IMR-90 (cell line): Measurements from ENCODE around the gene KCNQ1. TPM values are rescaled to one million over a fixed set of nuclear protein-coding genes. Genes with fewer than 3 reads are reported as not detected.

ENCODE experiments used
- ATAC-seq: fragments of 200-7000 bp; cut with Tn5 transposase; 2 replicates; pipeline ENCODE4 v1.9.1; 2020; ENCODE audit warnings: low read depth, mild to moderate bottlenecking, moderate library complexity
- BruUV-seq: library from RNA; stranded (reverse); fragments of 400-500 nt; replicated peaks from 2 replicates; lab custom pipeline; 2021; lab: Mats Ljungman, UMichigan
- CTCF ChIA-PET: fragments of 300-600 bp; formaldehyde crosslinking; extraction: SDS; loops from one replicate; lab custom pipeline; 2021; ENCODE audit warnings: antibody characterized with exemption; lab: Yijun Ruan, JAX
- POLR2A ChIA-PET: fragments of 300-600 bp; sonication (Branson Sonifier 250); formaldehyde crosslinking; loops from one replicate; lab custom pipeline; 2022; ENCODE audit warnings: antibody characterized with exemption; ENCODE audit not compliant: unreplicated experiment; lab: Charles Lee
- DNase-seq: peaks from one replicate; pipeline ENCODE4 v3.0.0; 2013
- H2AFZ ChIP-seq: replicated peaks from 2 replicates; pipeline ENCODE3; 2013; ENCODE audit warnings: low read length, mild to moderate bottlenecking; ENCODE audit not compliant: poor library complexity
- H2AK5ac ChIP-seq: 2 replicates; pipeline ENCODE4 v1.6.1; 2013; ENCODE audit warnings: low read depth, low read length, inconsistent platforms
- H2AK9ac ChIP-seq: replicated peaks from 2 replicates; pipeline ENCODE3; 2013; ENCODE audit warnings: mild to moderate bottlenecking, low read depth, low read length, moderate library complexity; ENCODE audit not compliant: poor library complexity
- H2BK120ac ChIP-seq: 2 replicates; pipeline ENCODE4 v1.6.1; 2013; ENCODE audit warnings: low read depth, low read length, inconsistent platforms
- H2BK15ac ChIP-seq: 3 replicates; pipeline ENCODE4 v1.6.1; 2013; ENCODE audit warnings: low read depth, low read length, inconsistent platforms
- H2BK20ac ChIP-seq: 2 replicates; pipeline ENCODE4 v1.6.1; 2013; ENCODE audit warnings: low read depth, mild to moderate bottlenecking, inconsistent platforms, low read length, moderate library complexity
- H2BK5ac ChIP-seq: 2 replicates; pipeline ENCODE4 v1.6.1; 2013; ENCODE audit warnings: mild to moderate bottlenecking, low read depth, low read length, inconsistent platforms; ENCODE audit not compliant: poor library complexity, severe bottlenecking
- H3K14ac ChIP-seq: replicated peaks from 2 replicates; pipeline ENCODE4 v1.6.1; 2013; ENCODE audit warnings: low read depth, low read length, inconsistent platforms
- H3K18ac ChIP-seq: 2 replicates; pipeline ENCODE4 v1.6.1; 2013; ENCODE audit warnings: low read depth, low read length, control low read depth
- H3K23ac ChIP-seq: 2 replicates; pipeline ENCODE4 v1.6.1; 2013; ENCODE audit warnings: low read depth, low read length, inconsistent platforms
- H3K27ac ChIP-seq: 2 replicates; pipeline ENCODE4 v1.5.1; 2013; ENCODE audit warnings: mild to moderate bottlenecking, control low read depth, low read length; ENCODE audit not compliant: insufficient read depth
- H3K27me3 ChIP-seq: 2 replicates; pipeline ENCODE4 v1.6.1; 2013; ENCODE audit warnings: low read length; ENCODE audit not compliant: control insufficient read depth, insufficient read depth
- H3K36me3 ChIP-seq: 2 replicates; pipeline ENCODE4 v1.6.1; 2013; ENCODE audit warnings: low read length, mixed read lengths; ENCODE audit not compliant: control insufficient read depth, insufficient read depth
- H3K4ac ChIP-seq: 2 replicates; pipeline ENCODE4 v1.6.1; 2013; ENCODE audit warnings: low read depth, low read length, inconsistent platforms
- H3K4me1 ChIP-seq: 2 replicates; pipeline ENCODE4 v1.6.1; 2013; ENCODE audit warnings: low read length, mixed read lengths; ENCODE audit not compliant: control insufficient read depth, insufficient read depth
- H3K4me2 ChIP-seq: 2 replicates; pipeline ENCODE4 v1.6.1; 2013; ENCODE audit warnings: low read depth, mild to moderate bottlenecking, control low read depth, low read length, moderate library complexity
- H3K4me3 ChIP-seq: 2 replicates; pipeline ENCODE4 v1.5.1; 2013; ENCODE audit warnings: low read depth, mild to moderate bottlenecking, control low read depth, low read length, moderate library complexity; ENCODE audit not compliant: insufficient read depth
- H3K56ac ChIP-seq: 2 replicates; pipeline ENCODE4 v1.6.1; 2013; ENCODE audit warnings: low read length, inconsistent platforms; ENCODE audit not compliant: insufficient read depth; ENCODE audit errors: extremely low read depth
- H3K79me1 ChIP-seq, 2 experiments: 2 replicates each; pipeline ENCODE4 v1.6.1; 2013; ENCODE audit warnings: low read length in 2 of 2, inconsistent platforms in 1 of 2, low read depth in 1 of 2
- H3K9ac ChIP-seq: 2 replicates; pipeline ENCODE4 v1.6.1; 2013; ENCODE audit warnings: low read depth, low read length, control low read depth
- H3K9me1 ChIP-seq: 2 replicates; pipeline ENCODE4 v1.6.1; 2013; ENCODE audit warnings: low read length, inconsistent platforms; ENCODE audit not compliant: insufficient read depth
- H3K9me3 ChIP-seq: 2 replicates; pipeline ENCODE4 v1.6.1; 2013; ENCODE audit warnings: low read length; ENCODE audit not compliant: control insufficient read depth, insufficient read depth
- H4K20me1 ChIP-seq: 2 replicates; pipeline ENCODE4 v1.6.1; 2013; ENCODE audit warnings: low read length, inconsistent platforms; ENCODE audit not compliant: insufficient read depth
- H4K5ac ChIP-seq: 2 replicates; pipeline ENCODE4 v1.6.1; 2013; ENCODE audit warnings: mild to moderate bottlenecking, low read depth, low read length, control low read depth
- H4K8ac ChIP-seq, 2 experiments: 2 replicates each; pipeline ENCODE4 v1.6.1; 2013; ENCODE audit warnings: low read depth in 2 of 2, low read length in 2 of 2, control low read depth in 1 of 2, inconsistent platforms in 1 of 2
- H4K91ac ChIP-seq: 2 replicates; pipeline ENCODE4 v1.6.1; 2013; ENCODE audit warnings: low read depth, low read length, inconsistent platforms; ENCODE audit not compliant: insufficient read depth
- BHLHE40 ChIP-seq: fragments of 150-350 bp; IDR thresholded peaks from 2 replicates; pipeline ENCODE4 v1.6.1; 2016; ENCODE audit warnings: mild to moderate bottlenecking, low read depth, low read length
- CEBPB ChIP-seq: IDR thresholded peaks from 2 replicates; pipeline ENCODE4 v1.6.1; 2012; ENCODE audit warnings: low read depth, low read length, improper control_type of control experiment
- CHD1 ChIP-seq: IDR thresholded peaks from 2 replicates; pipeline ENCODE4 v1.6.1; 2012; ENCODE audit warnings: low read depth, low read length, improper control_type of control experiment
- FOS ChIP-seq: fragments of 150-350 bp; IDR thresholded peaks from 2 replicates; pipeline ENCODE4 v1.6.1; 2016; ENCODE audit warnings: low read depth, low read length
- NFE2L2 ChIP-seq: fragments of 150-350 bp; IDR thresholded peaks from 2 replicates; pipeline ENCODE4 v1.6.1; 2016; ENCODE audit warnings: low read depth, mild to moderate bottlenecking, low read length
- POLR2A ChIP-seq: IDR thresholded peaks from 2 replicates; pipeline ENCODE4 v1.6.1; 2012; ENCODE audit warnings: mild to moderate bottlenecking, low read depth, low read length
- RCOR1 ChIP-seq: IDR thresholded peaks from 2 replicates; pipeline ENCODE4 v1.6.1; 2012; ENCODE audit warnings: mild to moderate bottlenecking, low read length, improper control_type of control experiment; ENCODE audit not compliant: insufficient replicate concordance
- RFX5 ChIP-seq: IDR thresholded peaks from 2 replicates; pipeline ENCODE4 v1.8.0; 2012; ENCODE audit warnings: low read depth, mild to moderate bottlenecking, low read length, moderate library complexity
- WGBS, 2 experiments: methylation state at CpG; one replicate each; pipeline versions ENCODE4 v1.1.5 to v1.1.7; 2013; ENCODE audit warnings: missing lambda C conversion rate in 2 of 2; ENCODE audit not compliant: insufficient read length in 1 of 2; ENCODE audit errors: extremely low coverage in 2 of 2; 5-methylcytosine and 5-hydroxymethylcytosine counted together
- dilution Hi-C: fragments of 300-500 bp; cut with HindIII; formaldehyde crosslinking; loops from one replicate; pipeline ENCODE4 v1.14.3; 2018; ENCODE audit warnings: low sequenced_read_pairs; ENCODE audit not compliant: unreplicated experiment
- in situ Hi-C: fragments of 300-500 bp; cut with MboI; formaldehyde crosslinking; loops from 3 replicates; pipeline ENCODE4 v1.14.3; 2019; ENCODE audit warnings: low sequenced_read_pairs, inconsistent platforms, mixed read lengths
- intact Hi-C: fragments of 100-400 bp; cut with micrococcal nuclease; formaldehyde crosslinking; loops from 2 replicates; pipeline ENCODE4 v1.10.0; 2022
- polyA plus RNA-seq, 3 experiments: library from polyadenylated mRNA; depleted of rRNA; stranded (reverse); fragments of >200 nt; gene quantifications; 2 replicates each; pipeline ENCODE4 v1.2.3, GENCODE V29; 2012; ENCODE audit warnings: low replicate concordance in 1 of 3
- total RNA-seq: library from RNA; depleted of rRNA; stranded (reverse); fragments of >200 nt; gene quantifications from 2 replicates; pipeline ENCODE4 v1.2.3, GENCODE V29; 2012
- TF ChIP-seq, protein P1 (sequence below): fragments of 150-350 bp; IDR thresholded peaks from 2 replicates; pipeline ENCODE4 v1.6.1; 2017; ENCODE audit warnings: mild to moderate bottlenecking, antibody characterized with exemption, low read length, low read depth
- TF ChIP-seq, protein P2 (sequence below): conservative IDR thresholded peaks from 2 replicates; pipeline ENCODE4 v1.5.1; 2012; ENCODE audit warnings: mild to moderate bottlenecking, low read depth, low read length, improper control_type of control experiment
- TF ChIP-seq, protein P3 (sequence below): fragments of 150-350 bp; IDR thresholded peaks from 2 replicates; pipeline ENCODE4 v1.6.1; 2016; ENCODE audit warnings: low read depth, mild to moderate bottlenecking, low read length, moderate library complexity, borderline replicate concordance

Gene KCNQ1
- total and polyA plus RNA-seq, 2 of the 4 experiments (the other 2 are of a cell fraction), result 0.07 TPM; not detected in 1

DNA sequence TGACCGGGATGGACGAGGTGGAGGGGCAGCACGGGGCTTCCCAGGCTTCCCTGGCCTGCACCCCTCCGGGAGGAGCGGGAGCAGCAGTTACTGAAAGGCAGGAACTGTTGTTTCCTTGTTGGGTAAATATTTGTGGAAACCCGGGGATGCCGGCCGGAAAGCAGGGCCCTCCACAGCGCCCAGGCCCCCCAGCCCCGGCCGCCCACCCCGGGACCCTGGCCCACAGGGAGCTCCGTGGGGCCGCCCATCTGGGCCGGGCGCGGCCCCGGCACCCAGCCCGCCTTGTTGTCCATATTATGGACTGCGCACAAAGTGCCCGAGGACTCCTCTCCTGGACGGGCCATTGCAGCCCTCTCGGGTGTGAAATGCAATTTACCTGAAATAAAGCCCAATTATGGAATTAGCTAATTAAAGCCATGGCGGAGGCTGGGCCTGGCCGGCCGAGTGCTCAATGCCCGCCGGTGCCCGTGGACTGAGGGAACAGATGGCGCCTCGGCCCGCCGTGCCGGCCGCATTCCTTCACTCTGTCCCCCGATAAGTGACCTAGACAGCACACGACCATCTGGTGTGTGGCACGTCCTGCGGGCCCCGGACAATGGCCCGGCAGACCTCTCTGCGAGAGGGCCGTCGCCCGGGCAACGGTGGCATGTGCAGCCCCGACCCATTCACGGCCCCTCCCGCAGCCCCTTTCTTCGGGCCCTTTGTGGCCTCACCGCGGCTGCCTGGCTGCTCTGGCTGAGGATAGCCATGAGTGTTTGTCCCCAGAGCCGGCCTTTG, 405.4 kb downstream of the KCNQ1 start:
- H2BK20ac ChIP-seq, result no peak overlapping the region
- intact Hi-C loops, result no loop called here
- H3K27ac ChIP-seq, result no peak overlapping the region
- H2BK5ac ChIP-seq, result no peak overlapping the region
- dilution Hi-C loops, result no loop called here
- no peak overlapping the region for H3K4me2 ChIP-seq
- DNase-seq, result no peak
- H3K9me1 ChIP-seq, result no peaks in the 10 kb centered on the region
- no peak overlapping the region for H2AK5ac ChIP-seq
- ATAC-seq, result no peak
- H3K18ac ChIP-seq, result no peak overlapping the region
- no peak overlapping the region for H4K5ac ChIP-seq
- H3K27me3 ChIP-seq, result peaks cover 18% of the 10 kb centered on the region
- no peaks in the 10 kb centered on the region; the same call in 1 of the 2 replicates for H4K20me1 ChIP-seq
- no peaks in the 10 kb centered on the region for H3K36me3 ChIP-seq
- H3K4me3 ChIP-seq, result no peak overlapping the region
- H3K9me3 ChIP-seq, result no peaks in the 10 kb centered on the region
- no peak overlapping the region for H4K8ac ChIP-seq
- no TSS peak for BruUV-seq
- no peak overlapping the region for H2BK15ac ChIP-seq
- H2AK9ac ChIP-seq, result no peak overlapping the region
- ChIA-PET POLR2A (no interaction called here), CTCF (no interaction called here)
- H3K79me1 ChIP-seq, result no peaks in the 10 kb centered on the region
- H4K91ac ChIP-seq, result no peak overlapping the region
- 67% methylated on average over 25 of the region's 53 CpGs; no CpG with 5 or more reads in 1 of the 2 experiments for WGBS, 2 experiments
- in situ Hi-C loops, result no loop called here
- no peak overlapping the region for H2BK120ac ChIP-seq
- no peak overlapping the region for H3K4ac ChIP-seq
- TF ChIP-seq RCOR1 (no peak), FOS (no peak), CEBPB (no peak), POLR2A (no peak), NFE2L2 (no peak), CHD1 (no peak), RFX5 (no peak), BHLHE40 (no peak)
- TF ChIP-seq, protein P1, sequence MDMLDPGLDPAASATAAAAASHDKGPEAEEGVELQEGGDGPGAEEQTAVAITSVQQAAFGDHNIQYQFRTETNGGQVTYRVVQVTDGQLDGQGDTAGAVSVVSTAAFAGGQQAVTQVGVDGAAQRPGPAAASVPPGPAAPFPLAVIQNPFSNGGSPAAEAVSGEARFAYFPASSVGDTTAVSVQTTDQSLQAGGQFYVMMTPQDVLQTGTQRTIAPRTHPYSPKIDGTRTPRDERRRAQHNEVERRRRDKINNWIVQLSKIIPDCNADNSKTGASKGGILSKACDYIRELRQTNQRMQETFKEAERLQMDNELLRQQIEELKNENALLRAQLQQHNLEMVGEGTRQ, result no peak
- TF ChIP-seq, protein P2, sequence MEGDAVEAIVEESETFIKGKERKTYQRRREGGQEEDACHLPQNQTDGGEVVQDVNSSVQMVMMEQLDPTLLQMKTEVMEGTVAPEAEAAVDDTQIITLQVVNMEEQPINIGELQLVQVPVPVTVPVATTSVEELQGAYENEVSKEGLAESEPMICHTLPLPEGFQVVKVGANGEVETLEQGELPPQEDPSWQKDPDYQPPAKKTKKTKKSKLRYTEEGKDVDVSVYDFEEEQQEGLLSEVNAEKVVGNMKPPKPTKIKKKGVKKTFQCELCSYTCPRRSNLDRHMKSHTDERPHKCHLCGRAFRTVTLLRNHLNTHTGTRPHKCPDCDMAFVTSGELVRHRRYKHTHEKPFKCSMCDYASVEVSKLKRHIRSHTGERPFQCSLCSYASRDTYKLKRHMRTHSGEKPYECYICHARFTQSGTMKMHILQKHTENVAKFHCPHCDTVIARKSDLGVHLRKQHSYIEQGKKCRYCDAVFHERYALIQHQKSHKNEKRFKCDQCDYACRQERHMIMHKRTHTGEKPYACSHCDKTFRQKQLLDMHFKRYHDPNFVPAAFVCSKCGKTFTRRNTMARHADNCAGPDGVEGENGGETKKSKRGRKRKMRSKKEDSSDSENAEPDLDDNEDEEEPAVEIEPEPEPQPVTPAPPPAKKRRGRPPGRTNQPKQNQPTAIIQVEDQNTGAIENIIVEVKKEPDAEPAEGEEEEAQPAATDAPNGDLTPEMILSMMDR, result no peak
- TF ChIP-seq, protein P3, sequence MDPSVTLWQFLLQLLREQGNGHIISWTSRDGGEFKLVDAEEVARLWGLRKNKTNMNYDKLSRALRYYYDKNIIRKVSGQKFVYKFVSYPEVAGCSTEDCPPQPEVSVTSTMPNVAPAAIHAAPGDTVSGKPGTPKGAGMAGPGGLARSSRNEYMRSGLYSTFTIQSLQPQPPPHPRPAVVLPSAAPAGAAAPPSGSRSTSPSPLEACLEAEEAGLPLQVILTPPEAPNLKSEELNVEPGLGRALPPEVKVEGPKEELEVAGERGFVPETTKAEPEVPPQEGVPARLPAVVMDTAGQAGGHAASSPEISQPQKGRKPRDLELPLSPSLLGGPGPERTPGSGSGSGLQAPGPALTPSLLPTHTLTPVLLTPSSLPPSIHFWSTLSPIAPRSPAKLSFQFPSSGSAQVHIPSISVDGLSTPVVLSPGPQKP, result no peak
- H3K23ac ChIP-seq, result no peak overlapping the region
- no peak overlapping the region for H3K9ac ChIP-seq
- H3K4me1 ChIP-seq, result no peaks in the 10 kb centered on the region
- no peak overlapping the region for H3K14ac ChIP-seq
- no peak overlapping the region for H3K56ac ChIP-seq
- no peak overlapping the region for H2AFZ ChIP-seq
